Activated T-cell treated with anti-CD3 and anti-CD28 coated beads for 24 hours (primary cell): ENCODE data around the gene DNAI1.

ENCODE experiments used
- DNase-seq: peaks from one replicate; pipeline ENCODE4 v3.0.0-alpha.2; 2020; ENCODE audit warnings: low read depth

The DNAI1 gene

DNA sequence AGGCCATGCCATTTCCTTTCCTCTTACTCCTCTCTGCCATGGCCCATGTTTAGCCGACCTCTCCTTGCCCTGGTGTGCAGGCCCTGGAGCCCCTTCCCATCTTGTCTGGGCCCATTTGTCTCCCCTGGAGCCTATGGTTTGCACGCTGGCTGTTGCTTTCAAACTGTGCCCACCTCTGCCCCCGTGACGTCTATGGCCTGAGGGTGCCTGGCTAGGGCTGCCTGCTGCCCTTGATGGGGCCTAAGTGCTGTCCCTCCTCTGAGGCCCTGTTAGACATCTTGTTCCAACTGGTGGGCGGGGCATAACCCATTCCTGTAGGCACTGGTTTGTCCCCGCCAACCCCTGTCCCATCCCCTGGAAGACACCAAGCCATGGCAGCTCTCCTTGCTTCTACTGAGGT lies 86.9 kb downstream of the DNAI1 start:
- DNase-seq, result no peak

DNA sequence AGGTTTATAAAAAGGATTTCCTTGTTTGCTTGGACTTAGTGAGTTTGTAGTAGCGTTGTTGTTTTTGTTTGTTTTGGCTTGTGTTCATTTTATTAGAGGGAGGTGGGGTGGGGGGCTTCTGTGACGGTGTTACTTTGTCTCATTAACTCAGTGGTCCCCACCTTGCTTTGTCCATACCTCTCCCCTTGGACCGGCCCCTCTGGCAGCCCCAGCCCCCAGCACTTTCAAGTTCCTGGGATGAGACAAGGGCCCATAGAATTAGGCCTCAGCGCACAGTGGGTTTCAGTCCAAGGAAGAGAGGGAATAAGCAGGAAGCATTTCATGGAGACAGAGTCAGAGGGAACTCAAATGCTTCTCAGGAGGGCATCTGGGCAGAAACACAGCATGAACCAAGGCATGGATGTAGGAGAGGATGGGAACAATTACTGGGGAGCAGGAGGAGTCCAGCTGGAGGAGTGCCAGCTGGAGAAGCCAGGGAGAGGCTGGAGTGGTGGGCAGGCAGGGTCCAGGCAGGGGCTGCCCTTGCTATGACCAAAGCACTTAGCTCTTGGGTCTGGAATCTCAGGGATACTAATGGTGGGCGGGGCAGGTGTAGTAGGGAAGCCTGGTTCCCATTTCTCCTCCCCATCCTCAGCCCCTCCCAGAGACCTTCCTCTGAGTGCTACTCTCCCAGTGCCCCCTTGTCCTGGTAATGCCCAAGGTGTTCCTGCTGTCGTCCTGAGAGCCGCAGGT lies 87.7 kb downstream of the DNAI1 start:
- DNase-seq, result no peak

- peak; percentile 36 for DNase-seq
Observed at GRCh38 chr9:34546834-34547827, 88.5 kb downstream of the DNAI1 start.

- peak; percentile 10 for DNase-seq
Observed at GRCh38 chr9:34547960-34548611, 89.5 kb downstream of the DNAI1 start.

DNA sequence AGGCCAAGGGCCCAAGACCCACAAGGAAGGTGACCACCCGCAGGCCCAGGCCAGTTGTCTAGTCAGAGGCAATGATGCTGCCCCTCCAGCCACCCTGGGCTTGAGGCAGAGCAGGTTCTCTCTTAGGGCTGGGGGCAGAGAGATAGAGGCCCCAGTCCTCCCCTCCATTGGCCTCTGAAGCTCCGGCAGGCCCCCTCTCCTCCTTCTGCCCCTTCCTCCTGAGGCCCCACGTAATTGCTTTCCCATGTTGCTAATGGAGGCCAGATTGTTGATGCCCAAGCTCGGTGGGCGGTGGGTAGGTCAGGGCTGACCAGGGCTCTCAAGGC lies 90.8 kb downstream of the DNAI1 start:
- DNase-seq, result no peak

DNA sequence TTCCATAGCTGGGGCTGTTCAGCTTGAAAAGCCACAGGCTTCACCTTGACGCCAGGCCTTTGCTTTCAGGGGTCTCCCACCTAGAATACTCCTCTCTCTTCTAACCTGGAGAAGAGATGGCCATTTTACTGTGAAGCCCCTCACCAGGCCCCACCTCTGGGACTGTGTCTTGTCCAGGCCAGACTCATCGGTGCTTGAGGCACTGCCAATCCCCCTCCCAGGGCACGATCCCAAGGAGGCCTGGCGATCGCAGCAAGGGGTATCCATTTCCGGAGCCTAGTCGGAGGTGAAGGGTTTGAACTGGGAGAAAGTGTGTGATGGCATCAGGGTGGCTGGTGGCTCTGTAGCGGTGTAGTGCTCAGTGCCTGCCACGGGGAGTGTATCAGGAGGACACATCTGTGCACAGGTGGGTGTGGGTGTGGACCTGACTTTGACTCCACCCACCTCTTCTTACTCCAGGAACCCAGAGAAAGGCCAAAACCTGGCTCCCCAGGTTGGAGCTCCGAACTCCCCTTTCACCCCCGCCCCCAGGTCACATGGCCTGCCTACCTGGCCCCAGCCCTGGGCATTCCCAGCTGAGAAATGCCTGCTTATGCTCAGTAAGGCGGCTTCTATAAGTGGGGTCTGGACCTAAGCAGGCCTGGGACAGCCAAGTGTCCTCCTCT lies 91.5 kb downstream of the DNAI1 start:
- no peak for DNase-seq

DNA sequence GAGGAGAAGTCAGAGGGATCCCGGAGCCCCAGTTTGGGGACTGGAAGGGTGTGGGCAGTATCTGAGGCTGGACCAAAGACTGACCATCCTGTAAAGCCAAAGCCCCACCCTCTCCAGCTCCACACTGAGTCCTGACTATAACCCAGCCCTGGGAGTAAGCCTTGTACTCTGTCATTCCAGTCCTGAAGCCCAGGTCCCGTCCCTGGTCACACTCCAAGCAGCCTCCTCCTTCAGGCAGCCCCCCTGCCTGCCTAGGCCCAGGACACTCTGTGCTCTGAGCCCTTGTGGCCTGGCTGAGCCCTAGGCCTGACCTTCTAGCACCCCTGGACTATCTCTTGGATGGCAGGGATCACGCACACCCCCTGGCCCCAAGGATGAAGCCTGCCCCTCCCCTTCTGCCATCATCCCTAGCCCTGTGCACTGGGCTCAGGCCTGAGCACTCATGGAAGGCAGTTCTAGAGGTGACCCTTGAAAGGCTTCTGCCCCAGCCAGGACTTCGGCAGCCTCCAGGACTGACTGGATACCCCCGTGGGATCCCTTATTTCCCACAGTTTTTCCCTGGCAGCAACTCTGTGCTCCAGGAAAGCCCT lies 92.2 kb downstream of the DNAI1 start:
- DNase-seq, result no peak

- DNase-seq, result no peak
Observed at GRCh38 chr9:34551751-34552605, 93.4 kb downstream of the DNAI1 start.

DNA sequence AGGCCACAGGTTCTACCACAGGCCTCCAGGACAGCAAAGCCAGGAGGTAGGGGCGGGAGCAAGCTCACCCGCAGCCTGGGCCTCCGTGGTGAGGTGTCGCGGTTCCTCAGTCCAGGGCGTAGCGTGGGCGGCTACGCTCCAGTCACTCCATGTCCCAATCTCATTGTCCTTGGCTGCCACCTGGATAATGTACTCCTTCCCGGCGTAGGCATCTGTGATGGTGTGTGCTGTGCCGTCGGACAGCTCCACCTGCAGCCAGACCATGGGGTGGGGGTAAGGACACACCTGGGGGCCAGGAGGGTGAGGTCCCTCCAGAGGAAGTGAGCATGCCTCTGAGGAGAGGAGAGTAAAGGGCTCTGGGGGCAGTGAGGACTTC lies 94.0 kb downstream of the DNAI1 start:
- DNase-seq, result no peak

- DNase-seq, result no peak
Observed at GRCh38 chr9:34552986-34553385, 94.4 kb downstream of the DNAI1 start.

GRCh38 chr9:34553511-34554021 lies 95.0 kb downstream of the DNAI1 start:
- no peak for DNase-seq

DNA sequence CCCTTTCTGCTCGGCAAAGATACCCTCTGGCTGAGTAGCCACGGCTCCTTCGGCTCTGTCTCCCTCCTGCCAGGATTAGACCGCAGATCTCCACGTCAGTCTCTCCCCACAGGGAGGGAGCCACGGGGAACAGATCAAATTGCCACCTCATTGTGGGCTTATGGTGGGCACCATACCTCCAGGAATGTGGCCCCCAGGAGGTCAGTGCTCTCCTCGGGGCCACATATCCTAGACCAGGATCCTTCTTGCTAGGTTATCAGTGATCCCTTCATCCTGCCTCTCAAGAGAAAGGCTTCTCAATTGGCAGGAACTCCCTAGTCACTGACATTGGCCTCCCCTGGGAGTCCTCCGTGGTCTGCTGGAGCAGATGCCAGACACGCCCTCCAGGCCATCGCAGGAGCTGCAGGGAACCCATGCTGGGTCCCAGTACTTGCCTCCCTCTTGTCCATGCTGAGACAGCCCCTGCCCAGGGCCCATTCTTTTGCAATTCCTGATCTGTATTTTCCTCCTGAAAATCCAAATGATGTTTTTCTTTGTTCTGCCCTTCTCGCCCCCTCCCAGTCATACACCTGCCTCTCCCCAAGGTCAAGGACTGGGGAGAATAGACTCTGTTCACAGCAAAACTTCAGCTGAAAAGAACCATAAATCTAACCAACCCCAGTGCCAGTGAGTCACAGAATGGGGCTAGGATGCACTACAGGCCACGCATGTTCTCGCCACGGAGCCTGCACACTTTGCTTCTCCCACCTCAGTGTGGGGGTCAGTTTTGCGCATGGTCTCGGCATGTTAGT lies 95.8 kb downstream of the DNAI1 start:
- DNase-seq, result no peak

- no peak for DNase-seq
Observed at GRCh38 chr9:34555002-34555348, 96.4 kb downstream of the DNAI1 start.

DNA sequence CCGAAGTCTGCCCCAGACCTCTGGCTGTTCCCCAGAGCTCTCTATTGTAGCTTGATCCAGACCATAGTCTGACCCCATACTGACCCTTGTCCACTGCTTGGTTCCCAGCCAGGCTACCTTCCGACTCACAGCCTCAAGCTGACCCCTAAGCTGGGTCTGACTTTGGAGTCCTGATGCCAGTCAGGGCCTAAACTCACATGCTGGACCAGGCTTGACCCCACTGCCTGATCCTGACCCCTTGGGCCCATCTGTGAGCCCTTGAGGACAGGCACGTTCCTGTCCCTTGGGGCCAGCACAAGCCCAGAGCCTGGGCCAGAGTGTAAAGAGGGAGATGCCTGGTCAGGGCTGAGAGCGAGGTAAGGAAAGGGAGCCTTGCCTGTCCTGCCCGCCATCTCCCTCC lies 96.9 kb downstream of the DNAI1 start:
- DNase-seq, result no peak

GRCh38 chr9:34555936-34556525 lies 97.4 kb downstream of the DNAI1 start:
- no peak for DNase-seq

- no peak for DNase-seq
Observed at GRCh38 chr9:34556949-34557348, 98.3 kb downstream of the DNAI1 start.

GRCh38 chr9:34557426-34558321 lies 99.1 kb downstream of the DNAI1 start:
- no peak for DNase-seq

DNA sequence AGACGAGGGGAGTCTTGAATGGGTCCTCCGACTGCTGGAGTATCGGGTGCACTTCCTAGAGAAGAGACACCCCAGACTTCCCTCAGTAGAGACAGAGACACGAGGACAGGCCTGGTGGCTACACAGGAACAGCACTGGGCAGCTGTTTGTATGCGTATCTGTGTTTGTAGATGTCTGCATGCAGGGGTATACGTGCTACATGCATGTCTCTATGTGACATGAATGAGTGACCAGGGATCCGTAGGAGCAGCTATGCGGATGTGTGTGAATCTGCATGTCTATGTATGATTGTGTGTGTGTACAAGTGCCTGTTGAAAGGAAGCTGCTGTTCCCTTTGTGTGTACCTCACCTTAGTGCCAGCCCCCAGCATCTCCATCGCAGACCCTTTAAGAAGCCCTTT lies 99.8 kb downstream of the DNAI1 start:
- DNase-seq, result no peak
